GM10266 (cell line): ENCODE data around the gene EVA1C.
"Not testable (repeated sequence)": the region's sequence is repeated elsewhere in the genome, so short reads cannot be mapped to it uniquely, and the experiment has no call there.

Experiments
- DNase-seq: peaks from one replicate; pipeline ENCODE4 v3.0.0; 2012; ENCODE audit errors: extremely low spot score
- TF ChIP-seq, protein P1 (sequence below): IDR thresholded peaks from 2 replicates; pipeline ENCODE4 v1.5.1; 2012; ENCODE audit warnings: mild to moderate bottlenecking, low read depth; ENCODE audit not compliant: control insufficient read depth, insufficient read depth; ENCODE audit errors: missing control alignments

Gene EVA1C, protein sequence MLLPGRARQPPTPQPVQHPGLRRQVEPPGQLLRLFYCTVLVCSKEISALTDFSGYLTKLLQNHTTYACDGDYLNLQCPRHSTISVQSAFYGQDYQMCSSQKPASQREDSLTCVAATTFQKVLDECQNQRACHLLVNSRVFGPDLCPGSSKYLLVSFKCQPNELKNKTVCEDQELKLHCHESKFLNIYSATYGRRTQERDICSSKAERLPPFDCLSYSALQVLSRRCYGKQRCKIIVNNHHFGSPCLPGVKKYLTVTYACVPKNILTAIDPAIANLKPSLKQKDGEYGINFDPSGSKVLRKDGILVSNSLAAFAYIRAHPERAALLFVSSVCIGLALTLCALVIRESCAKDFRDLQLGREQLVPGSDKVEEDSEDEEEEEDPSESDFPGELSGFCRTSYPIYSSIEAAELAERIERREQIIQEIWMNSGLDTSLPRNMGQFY

DNA sequence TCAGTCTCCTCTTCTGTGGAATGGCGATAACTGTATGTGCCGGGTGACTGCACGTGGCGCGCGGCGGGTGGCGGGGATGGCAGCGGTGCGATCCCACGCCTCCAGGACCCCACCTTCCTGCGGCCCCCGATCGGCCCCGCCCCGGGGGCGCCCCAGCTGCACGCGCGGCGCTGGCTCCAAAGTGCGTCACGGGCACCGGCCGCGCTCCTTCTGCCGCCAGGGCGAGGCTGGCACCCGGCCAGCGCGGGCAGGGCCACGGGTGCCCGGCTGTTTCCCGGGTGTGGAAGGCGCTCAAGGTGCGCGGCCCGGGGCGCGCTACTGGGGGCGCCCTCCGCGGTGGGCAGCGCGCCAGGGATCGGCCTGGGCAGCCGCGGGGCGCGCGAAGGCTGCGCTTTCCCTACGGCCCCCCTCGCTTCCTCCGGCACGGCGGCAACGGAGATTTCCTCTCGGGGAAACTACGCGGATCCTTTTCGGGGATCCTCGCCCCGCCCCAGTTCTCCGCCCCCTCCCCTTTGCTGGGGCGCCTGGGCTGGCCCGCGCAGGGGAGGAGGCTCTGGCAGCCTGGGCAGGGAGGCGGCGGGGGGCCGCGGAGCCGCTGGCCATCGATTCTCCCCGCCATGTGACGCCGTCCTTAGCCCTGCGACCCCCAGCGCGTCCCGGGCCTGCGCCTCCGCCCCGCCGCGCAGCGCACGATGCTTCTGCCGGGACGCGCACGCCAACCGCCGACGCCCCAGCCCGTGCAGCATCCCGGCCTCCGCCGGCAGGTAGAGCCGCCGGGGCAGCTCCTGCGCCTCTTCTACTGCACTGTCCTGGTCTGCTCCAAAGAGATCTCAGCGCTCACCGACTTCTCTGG lies at the start of gene EVA1C:
TSS of gene EVA1C (plus strand) at position 545 of the 853 bp plus-strand sequence. CDS start at position 693, 148 bp downstream.
- TF ChIP-seq, protein P1, sequence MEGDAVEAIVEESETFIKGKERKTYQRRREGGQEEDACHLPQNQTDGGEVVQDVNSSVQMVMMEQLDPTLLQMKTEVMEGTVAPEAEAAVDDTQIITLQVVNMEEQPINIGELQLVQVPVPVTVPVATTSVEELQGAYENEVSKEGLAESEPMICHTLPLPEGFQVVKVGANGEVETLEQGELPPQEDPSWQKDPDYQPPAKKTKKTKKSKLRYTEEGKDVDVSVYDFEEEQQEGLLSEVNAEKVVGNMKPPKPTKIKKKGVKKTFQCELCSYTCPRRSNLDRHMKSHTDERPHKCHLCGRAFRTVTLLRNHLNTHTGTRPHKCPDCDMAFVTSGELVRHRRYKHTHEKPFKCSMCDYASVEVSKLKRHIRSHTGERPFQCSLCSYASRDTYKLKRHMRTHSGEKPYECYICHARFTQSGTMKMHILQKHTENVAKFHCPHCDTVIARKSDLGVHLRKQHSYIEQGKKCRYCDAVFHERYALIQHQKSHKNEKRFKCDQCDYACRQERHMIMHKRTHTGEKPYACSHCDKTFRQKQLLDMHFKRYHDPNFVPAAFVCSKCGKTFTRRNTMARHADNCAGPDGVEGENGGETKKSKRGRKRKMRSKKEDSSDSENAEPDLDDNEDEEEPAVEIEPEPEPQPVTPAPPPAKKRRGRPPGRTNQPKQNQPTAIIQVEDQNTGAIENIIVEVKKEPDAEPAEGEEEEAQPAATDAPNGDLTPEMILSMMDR: no peak
- DNase-seq: no peak

DNA sequence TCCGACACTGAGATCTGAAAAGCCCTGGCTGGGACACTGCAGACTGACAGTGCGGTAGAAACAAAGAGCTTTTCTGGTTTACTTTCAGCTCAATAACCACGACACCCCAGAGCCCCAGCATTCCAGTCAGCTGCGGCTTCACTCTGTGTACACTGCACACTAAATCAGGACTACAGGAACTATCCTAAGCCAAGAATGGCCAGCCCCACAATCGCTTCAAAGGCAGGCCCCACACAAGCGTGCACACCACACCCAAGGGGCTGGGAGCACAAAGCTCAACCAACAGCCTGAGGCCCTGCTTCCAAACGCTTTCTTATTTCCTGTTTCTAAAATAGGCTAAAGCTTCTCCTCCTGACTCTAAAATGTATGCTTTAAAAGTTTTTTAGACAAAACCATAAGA lies 48.1 kb upstream of the EVA1C start:
- TF ChIP-seq, protein P1: no peak
- no peak for DNase-seq

DNA sequence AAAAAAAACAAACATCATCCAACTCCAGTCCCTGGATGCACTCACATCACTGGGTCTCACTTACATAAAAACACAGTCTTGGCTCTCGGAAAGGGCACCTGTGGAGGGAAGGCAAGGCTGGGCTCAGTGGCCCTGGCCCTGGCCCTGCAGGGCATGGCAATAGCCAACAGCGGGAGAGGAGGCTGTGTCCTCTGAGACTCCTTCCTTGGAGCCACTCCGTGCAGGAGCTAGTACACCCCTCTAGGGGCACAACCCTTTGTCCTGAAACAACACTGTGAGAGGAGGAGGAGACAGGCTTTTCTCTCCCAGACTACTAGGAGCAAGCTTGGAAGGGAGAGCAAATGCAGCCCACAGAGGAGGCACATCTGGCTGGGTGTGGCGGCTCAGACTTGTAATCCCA lies 47.7 kb upstream of the EVA1C start:
- TF ChIP-seq, protein P1: no peak
- DNase-seq: no peak

DNA sequence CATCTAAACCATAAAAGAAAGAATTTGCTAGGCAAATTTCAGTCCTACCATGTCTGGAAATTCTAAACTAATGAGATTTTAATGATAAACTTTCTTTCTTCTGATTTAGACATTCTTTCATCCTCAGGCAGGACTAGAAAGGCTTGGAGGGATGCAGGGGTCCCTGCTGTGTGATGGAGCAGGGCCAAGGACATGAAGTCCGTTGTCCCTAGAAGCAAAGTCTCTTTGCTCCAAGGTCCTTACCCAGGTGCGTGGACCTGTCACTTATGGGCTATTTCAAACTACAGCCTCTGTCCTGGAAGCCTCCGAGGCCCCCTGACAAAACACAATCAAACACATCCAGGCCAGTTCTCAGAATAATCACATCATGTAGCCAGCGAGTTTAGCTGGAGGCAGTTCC lies 46.3 kb upstream of the EVA1C start:
- no peak for DNase-seq
- TF ChIP-seq, protein P1: no peak

DNA sequence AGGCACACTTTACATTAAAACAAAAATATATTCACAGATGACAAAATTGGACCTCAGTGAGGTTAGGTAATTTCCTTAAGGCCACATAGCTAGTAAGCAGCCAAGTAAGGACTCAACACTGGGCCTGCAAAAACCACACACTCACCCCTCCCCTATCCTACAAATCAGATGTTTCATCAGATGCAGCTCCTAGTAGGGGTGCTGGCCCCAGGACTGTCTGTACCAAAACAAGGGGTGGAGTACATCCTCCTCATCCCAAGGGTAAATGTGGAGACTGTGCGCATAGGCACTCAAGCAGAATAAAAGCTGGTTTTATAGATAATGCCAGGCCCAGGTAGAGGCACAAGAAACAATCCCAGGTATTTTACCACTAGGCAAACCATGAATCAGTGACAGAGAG lies 45.3 kb upstream of the EVA1C start:
- TF ChIP-seq, protein P1: no peak
- DNase-seq: no peak

DNA sequence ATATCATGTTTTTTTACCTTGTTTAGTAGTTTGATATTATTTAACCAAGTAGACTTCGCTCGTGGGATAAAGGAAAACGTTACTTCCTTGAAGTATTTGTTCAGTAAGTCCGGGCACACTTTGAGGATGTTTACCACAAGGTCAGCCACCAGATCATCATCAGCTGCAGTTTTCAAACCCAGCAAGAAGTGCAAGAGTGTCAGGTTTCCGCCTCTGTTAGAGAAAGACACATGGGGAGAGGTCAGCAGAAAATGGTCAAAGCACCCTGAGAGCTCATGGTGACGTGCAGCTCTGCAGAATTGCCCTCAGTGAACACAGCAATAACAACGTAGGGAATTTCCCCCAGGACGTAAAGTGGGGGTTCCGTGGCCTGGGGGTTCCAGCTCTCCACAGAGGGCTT lies 44.1 kb upstream of the EVA1C start:
- TF ChIP-seq, protein P1: no peak
- DNase-seq: no peak

DNA sequence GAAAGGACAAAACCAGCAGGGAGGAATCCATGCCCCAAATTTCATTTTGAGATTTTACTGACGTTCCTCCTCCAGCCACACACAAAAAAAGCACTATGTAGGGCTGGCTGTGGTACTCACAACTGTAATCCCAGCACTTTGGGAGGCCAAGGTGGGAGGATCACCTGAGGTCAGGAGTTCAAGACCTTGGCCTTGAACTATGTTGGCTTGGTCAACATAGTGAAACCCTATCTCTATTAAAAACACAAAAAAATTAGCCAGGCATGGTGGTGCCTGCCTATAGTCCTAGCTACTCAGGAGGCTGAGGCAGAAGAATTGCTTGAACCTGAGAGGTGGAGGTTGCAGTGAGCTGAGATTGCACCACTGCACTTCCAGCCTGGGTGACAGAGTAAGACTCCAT lies 43.5 kb upstream of the EVA1C start:
- not testable (repeated sequence) for DNase-seq
